ENCODE measurements around the gene CMSS1. TPM values are rescaled to one million over a fixed set of nuclear protein-coding genes. Genes with fewer than 3 reads are reported as not detected.
A peak's percentile ranks its signal among the peaks of the same experiment; 100 is the strongest.

CMSS1 gene
- total RNA-seq, 6 experiments from 2014 or later, result 10.1 to 14.6 (median 11.6) TPM

DNA sequence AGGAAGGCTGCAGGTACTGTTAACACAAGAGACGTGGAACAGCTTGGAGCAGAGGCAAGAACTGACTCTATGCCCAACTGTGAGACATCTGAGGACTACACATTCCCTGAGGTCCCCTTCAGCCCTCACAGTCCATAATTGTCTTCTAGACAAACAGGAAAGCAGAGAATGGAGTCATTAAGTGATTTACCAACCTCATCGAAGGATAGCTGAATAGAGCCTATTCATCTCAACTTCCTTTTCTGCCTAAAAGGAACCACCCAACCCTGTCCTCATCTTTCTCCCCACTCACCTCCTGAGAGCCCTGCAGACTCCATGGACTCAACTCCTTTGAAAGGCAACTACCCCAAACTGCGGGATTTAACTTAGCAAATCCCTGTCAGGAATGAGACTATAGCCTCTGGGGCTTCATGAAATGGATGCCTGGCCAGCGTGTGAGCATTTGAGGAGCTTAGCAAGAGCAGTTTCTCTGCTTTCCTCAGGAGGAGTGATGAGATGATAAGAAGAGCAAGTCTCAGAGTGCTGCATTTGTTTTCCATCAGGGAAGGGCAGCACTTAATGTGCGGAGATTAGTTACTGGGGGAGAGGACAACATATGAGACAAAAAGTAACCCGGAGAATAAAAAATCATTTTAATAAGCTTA, 358.1 kb downstream of the CMSS1 start:
- WGBS (ENCODE audit: insufficient coverage, low coverage, low lambda C conversion rate, missing lambda C conversion rate), result 85% methylated on average over 6 of the region's 6 CpGs
- intact Hi-C loops (cut with DNase I), result no loop called here
- Histone ChIP-seq H3K27ac (no peak overlapping the region), H3K36me3 (no peaks in the 10 kb centered on the region), H3K4me1 (no peaks in the 10 kb centered on the region), H3K4me3 (no peak overlapping the region), H3K9me3 (peaks cover 0 to 3% (median 0%) of the 10 kb centered on the region in 4 donors), H3K27me3 (no peaks in the 10 kb centered on the region)
- ATAC-seq (no peak), DNase-seq (no peak)
- TF ChIP-seq, protein P1, sequence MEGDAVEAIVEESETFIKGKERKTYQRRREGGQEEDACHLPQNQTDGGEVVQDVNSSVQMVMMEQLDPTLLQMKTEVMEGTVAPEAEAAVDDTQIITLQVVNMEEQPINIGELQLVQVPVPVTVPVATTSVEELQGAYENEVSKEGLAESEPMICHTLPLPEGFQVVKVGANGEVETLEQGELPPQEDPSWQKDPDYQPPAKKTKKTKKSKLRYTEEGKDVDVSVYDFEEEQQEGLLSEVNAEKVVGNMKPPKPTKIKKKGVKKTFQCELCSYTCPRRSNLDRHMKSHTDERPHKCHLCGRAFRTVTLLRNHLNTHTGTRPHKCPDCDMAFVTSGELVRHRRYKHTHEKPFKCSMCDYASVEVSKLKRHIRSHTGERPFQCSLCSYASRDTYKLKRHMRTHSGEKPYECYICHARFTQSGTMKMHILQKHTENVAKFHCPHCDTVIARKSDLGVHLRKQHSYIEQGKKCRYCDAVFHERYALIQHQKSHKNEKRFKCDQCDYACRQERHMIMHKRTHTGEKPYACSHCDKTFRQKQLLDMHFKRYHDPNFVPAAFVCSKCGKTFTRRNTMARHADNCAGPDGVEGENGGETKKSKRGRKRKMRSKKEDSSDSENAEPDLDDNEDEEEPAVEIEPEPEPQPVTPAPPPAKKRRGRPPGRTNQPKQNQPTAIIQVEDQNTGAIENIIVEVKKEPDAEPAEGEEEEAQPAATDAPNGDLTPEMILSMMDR (IDR thresholded peaks at IDR 0.05), result no peak
- TF ChIP-seq POLR2A (IDR thresholded peaks at IDR 0.05), result no peak

DNA sequence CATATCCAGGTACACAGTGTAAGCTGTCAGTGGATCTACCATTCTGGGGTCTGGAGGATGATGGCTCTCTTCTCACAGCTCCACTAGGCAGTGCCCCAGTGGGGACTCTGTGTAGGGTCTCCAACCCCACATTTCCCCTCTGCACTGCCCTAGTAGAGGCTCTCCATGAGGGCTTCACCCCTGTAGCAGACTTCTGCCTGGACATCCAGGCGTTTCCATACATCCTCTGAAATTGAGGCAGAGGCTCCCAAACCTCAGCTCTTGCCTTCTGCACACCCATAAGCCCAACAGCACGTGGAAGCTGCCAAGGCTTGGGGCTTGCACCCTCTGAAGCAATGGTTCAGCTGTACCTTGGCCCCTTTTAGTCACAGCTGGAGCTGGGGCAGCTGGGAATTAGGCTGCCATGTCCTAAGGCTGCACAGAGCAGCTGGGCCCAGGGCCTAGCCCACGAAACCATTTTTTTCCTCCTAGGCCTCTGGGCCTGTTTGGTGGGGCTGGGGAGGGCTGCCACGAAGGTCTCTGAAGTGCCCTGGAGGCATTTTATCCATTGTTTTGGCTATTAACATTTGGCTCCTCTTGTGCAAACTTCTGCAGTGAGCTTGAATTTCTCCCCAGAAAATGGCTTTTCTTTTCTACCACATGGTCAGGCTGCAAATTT, 362.2 kb downstream of the CMSS1 start:
- Histone ChIP-seq H3K27me3 (no peaks in the 10 kb centered on the region), H3K27ac (no peak overlapping the region), H3K4me1 (no peaks in the 10 kb centered on the region), H3K36me3 (no peaks in the 10 kb centered on the region), H3K4me3 (no peak overlapping the region), H3K9me3 (peaks cover 0 to 3% (median 0%) of the 10 kb centered on the region in 4 donors)
- intact Hi-C loops (cut with DNase I), result no loop called here
- no CpG with 5 or more reads among the region's 4 CpGs for WGBS (ENCODE audit: insufficient coverage, low coverage, low lambda C conversion rate, missing lambda C conversion rate)
- no peak for ATAC-seq
- TF ChIP-seq, protein P1 (IDR thresholded peaks at IDR 0.05), result no peak
- TF ChIP-seq POLR2A (IDR thresholded peaks at IDR 0.05), result no peak
- DNase-seq, result no peak

DNA sequence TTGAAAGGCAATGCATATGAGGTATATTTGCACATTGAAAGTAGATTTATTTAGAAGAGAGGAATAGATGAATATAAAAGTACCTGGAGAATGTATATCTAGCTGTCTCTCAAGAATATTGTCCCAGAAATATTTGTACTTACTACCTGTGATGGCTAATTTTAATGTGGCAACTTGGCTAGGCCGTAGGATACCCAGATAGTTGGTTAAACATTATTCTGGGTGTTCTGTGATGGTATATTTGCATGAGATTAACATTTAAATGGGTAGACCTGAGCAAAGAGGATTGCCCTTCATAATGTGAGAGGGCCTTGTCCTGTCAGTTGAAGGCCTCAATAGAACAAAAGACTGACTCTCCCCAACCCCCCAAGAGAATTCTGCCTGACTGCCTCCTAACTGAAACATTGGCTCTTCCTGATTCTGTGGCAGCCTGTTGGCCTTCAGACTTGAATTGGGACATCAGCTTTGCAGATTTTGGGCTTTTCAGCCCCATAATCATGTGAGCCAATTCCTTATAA, 366.0 kb downstream of the CMSS1 start:
- ATAC-seq, result no peak
- intact Hi-C loops (cut with DNase I), result no loop called here
- Histone ChIP-seq H3K4me3 (no peak overlapping the region), H3K9me3 (peaks cover 0 to 3% (median 0%) of the 10 kb centered on the region in 4 donors), H3K36me3 (no peaks in the 10 kb centered on the region), H3K4me1 (no peaks in the 10 kb centered on the region), H3K27me3 (no peaks in the 10 kb centered on the region), H3K27ac (no peak overlapping the region)
- WGBS (ENCODE audit: insufficient coverage, low coverage, low lambda C conversion rate, missing lambda C conversion rate), result 83% methylated on average over 1 of the region's 1 CpG
- no peak for TF ChIP-seq POLR2A (IDR thresholded peaks at IDR 0.05)
- TF ChIP-seq, protein P1 (IDR thresholded peaks at IDR 0.05), result no peak
- no peak for DNase-seq

DNA sequence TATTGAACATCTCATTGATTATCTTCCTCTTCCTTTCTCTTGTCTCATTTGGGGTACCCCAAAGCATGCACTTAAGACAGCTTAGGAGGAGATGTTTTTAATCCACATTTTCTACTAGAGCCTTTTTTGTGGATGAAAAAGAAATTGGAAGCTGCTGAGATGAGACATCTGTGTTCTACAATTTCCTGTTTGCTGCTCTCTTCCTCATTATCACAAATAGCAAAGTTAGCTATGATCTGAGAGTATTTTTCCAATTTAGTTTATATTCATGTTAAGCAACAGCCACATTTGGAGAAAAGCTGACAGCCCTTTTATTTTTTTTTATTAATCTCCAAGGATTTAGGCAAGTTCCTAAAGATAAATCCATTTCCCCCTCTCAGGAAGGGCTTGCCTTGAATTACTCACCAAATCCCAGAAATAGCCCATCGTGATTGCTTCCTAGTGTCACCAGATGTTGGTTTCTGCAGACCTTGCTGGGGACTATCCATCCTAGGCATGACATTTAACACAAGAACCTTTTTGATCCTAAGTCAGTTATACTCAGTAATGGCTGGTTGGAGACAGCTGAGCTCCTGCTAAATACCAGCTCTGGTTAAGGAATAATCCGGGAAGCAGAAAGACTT, 367.4 kb downstream of the CMSS1 start:
- Histone ChIP-seq H3K27me3 (no peaks in the 10 kb centered on the region), H3K36me3 (no peaks in the 10 kb centered on the region), H3K27ac (no peak overlapping the region), H3K4me3 (no peak overlapping the region), H3K9me3 (no peaks in the 10 kb centered on the region), H3K4me1 (no peaks in the 10 kb centered on the region)
- ATAC-seq (peak in 1 of 4 donors; percentile 32), DNase-seq (no peak)
- 61% methylated on average over 2 of the region's 2 CpGs for WGBS (ENCODE audit: insufficient coverage, low coverage, low lambda C conversion rate, missing lambda C conversion rate)
- intact Hi-C loops (cut with DNase I), result no loop called here
- no peak for TF ChIP-seq POLR2A (IDR thresholded peaks at IDR 0.05)
- TF ChIP-seq, protein P1 (IDR thresholded peaks at IDR 0.05), result no peak

Data from right lobe of liver (tissue), 6 donors.